CD8-positive, alpha-beta memory T cell (primary cell): ENCODE measurements around the gene NCOR1. TPM values are rescaled to one million over a fixed set of nuclear protein-coding genes. Genes with fewer than 3 reads are reported as not detected.

ENCODE experiments used
- CTCF ChIA-PET: fragments of 350-600 bp; sonication (Branson Sonifier 250); formaldehyde crosslinking; loops from one replicate; lab custom pipeline; 2021; ENCODE audit warnings: antibody characterized with exemption; lab: Charles Lee
- POLR2A ChIA-PET: fragments of 350-600 bp; sonication (Branson Sonifier 250); formaldehyde crosslinking; loops from one replicate; lab custom pipeline; 2021; ENCODE audit warnings: antibody characterized with exemption; lab: Charles Lee
- DNase-seq, 5 donors: peaks; one replicate each; pipeline versions ENCODE4 v3.0.0 to v3.0.0-alpha.2; 2020 to 2022; ENCODE audit warnings: mixed read lengths in 1 of 5
- H3K27ac ChIP-seq: one replicate; pipeline ENCODE4 v1.7.0; 2013; ENCODE audit warnings: low read depth, mild to moderate bottlenecking, low read length, moderate library complexity
- H3K27me3 ChIP-seq: 2 replicates; pipeline ENCODE4 v1.7.0; 2013; ENCODE audit warnings: low read length, mild to moderate bottlenecking; ENCODE audit not compliant: insufficient read depth, poor library complexity, severe bottlenecking
- H3K36me3 ChIP-seq: 2 replicates; pipeline ENCODE4 v1.7.0; 2013; ENCODE audit warnings: mild to moderate bottlenecking, low read length, moderate library complexity; ENCODE audit not compliant: insufficient read depth
- H3K4me1 ChIP-seq: 2 replicates; pipeline ENCODE4 v1.7.0; 2013; ENCODE audit warnings: mild to moderate bottlenecking, low read length, moderate library complexity; ENCODE audit not compliant: insufficient read depth
- H3K4me3 ChIP-seq: 2 replicates; pipeline ENCODE4 v1.7.0; 2013; ENCODE audit warnings: mild to moderate bottlenecking, low read length
- H3K9me3 ChIP-seq: 2 replicates; pipeline ENCODE4 v1.7.0; 2013; ENCODE audit warnings: mild to moderate bottlenecking, low read length
- H3K27ac Mint-ChIP-seq, 8 donors: one replicate each; pipeline ENCODE4 v1.8.0; 2020 to 2021; ENCODE audit warnings: mixed read lengths in 8 of 8, mild to moderate bottlenecking in 6 of 8, inconsistent platforms in 3 of 8, moderate library complexity in 3 of 8
- H3K27me3 Mint-ChIP-seq, 2 donors: one replicate each; pipeline ENCODE4 v1.8.0; 2020 to 2021; ENCODE audit warnings: mixed read lengths in 2 of 2, mild to moderate bottlenecking in 1 of 2, moderate library complexity in 1 of 2
- H3K36me3 Mint-ChIP-seq, 3 donors: one replicate each; pipeline ENCODE4 v1.8.0; 2020 to 2021; ENCODE audit warnings: mixed read lengths in 3 of 3, inconsistent platforms in 1 of 3, mild to moderate bottlenecking in 1 of 3
- H3K4me1 Mint-ChIP-seq, 3 donors: one replicate each; pipeline ENCODE4 v1.8.0; 2020 to 2021; ENCODE audit warnings: mixed read lengths in 3 of 3, inconsistent platforms in 1 of 3, mild to moderate bottlenecking in 1 of 3
- H3K4me3 Mint-ChIP-seq, 7 donors: one replicate each; pipeline ENCODE4 v1.8.0; 2020 to 2021; ENCODE audit warnings: mixed read lengths in 7 of 7, mild to moderate bottlenecking in 6 of 7, moderate library complexity in 4 of 7, inconsistent platforms in 2 of 7
- H3K9me3 Mint-ChIP-seq, 5 donors: one replicate each; pipeline ENCODE4 v1.8.0; 2020 to 2022; ENCODE audit warnings: mixed read lengths in 5 of 5, mild to moderate bottlenecking in 3 of 5, moderate library complexity in 2 of 5, inconsistent platforms in 1 of 5
- polyA plus RNA-seq: library from polyadenylated mRNA; unstranded; fragments of 300-500 nt; fragmentation: Illumina TruSeq; gene quantifications from one replicate; pipeline ENCODE4 v1.2.3, GENCODE V29; 2021
- total RNA-seq, 2 experiments: library from RNA; stranded (reverse); gene quantifications; one replicate each; pipeline ENCODE4 v1.2.3, GENCODE V29; 2021

Gene NCOR1
- total and polyA plus RNA-seq, 3 experiments from 2014 or later: 146 to 158 (median 147) TPM

DNA sequence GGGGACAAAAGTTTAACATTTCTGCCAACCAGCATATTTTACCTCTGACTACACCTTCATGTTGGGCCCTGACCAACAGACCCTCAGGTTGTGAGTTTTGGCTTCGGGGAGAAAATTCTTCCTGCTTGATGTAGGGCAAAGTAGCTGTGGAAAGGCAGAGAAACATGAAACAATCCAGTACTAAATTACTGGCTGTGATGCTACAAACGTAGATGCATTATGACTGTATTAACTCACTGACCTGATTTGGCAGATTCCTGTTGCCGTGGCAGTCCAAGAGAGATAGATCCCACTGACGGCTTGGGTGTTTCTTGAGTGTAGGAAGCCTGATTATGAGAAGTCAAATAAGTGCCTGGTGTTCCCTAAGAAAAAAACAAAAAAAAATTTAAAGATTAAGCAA is 135.0 kb downstream of the NCOR1 start:
- CTCF ChIA-PET: no interaction called here
- no peak overlapping the region for H3K27ac ChIP-seq
- no peak overlapping the region for H3K4me3 Mint-ChIP-seq
- no peak overlapping the region for H3K27ac Mint-ChIP-seq
- POLR2A ChIA-PET: no interaction called here
- no peaks in the 10 kb centered on the region for H3K9me3 ChIP-seq
- H3K36me3 Mint-ChIP-seq: peaks cover 5 to 81% (median 39%) of the 10 kb centered on the region in 3 donors
- no peaks in the 10 kb centered on the region for H3K27me3 ChIP-seq
- peaks cover 3% of the 10 kb centered on the region for H3K4me1 ChIP-seq
- H3K9me3 Mint-ChIP-seq: no peaks in the 10 kb centered on the region
- peaks cover 27% of the 10 kb centered on the region for H3K36me3 ChIP-seq
- H3K4me1 Mint-ChIP-seq: peaks cover 8 to 25% (median 20%) of the 10 kb centered on the region in 3 donors
- DNase-seq: no peak
- H3K27me3 Mint-ChIP-seq: no peaks in the 10 kb centered on the region
- H3K4me3 ChIP-seq: no peak overlapping the region

GRCh38 chr17:16075949-16076348 is 139.4 kb downstream of the NCOR1 start:
- Histone ChIP-seq H3K4me3 (no peak overlapping the region), H3K4me1 (no peaks in the 10 kb centered on the region), H3K27ac (no peak overlapping the region), H3K36me3 (peaks cover 44% of the 10 kb centered on the region), H3K9me3 (no peaks in the 10 kb centered on the region), H3K27me3 (no peaks in the 10 kb centered on the region)
- Mint-ChIP-seq H3K27me3 (no peaks in the 10 kb centered on the region), H3K4me1 (peaks cover 0 to 1% (median 0%) of the 10 kb centered on the region in 3 donors), H3K9me3 (no peaks in the 10 kb centered on the region), H3K4me3 (no peak overlapping the region), H3K36me3 (peaks cover 3 to 83% (median 31%) of the 10 kb centered on the region in 3 donors), H3K27ac (no peak overlapping the region)
- DNase-seq: no peak
- POLR2A ChIA-PET: no interaction called here
- CTCF ChIA-PET: no interaction called here

- peaks cover 0 to 1% (median 0%) of the 10 kb centered on the region in 3 donors for H3K4me1 Mint-ChIP-seq
- peaks cover 0 to 87% (median 33%) of the 10 kb centered on the region in 3 donors for H3K36me3 Mint-ChIP-seq
- no peak overlapping the region for H3K4me3 Mint-ChIP-seq
- ChIA-PET CTCF (no interaction called here), POLR2A (no interaction called here)
- Histone ChIP-seq H3K27ac (no peak overlapping the region), H3K27me3 (no peaks in the 10 kb centered on the region), H3K4me3 (no peak overlapping the region), H3K9me3 (no peaks in the 10 kb centered on the region), H3K36me3 (peaks cover 47% of the 10 kb centered on the region), H3K4me1 (no peaks in the 10 kb centered on the region)
- no peaks in the 10 kb centered on the region for H3K9me3 Mint-ChIP-seq
- H3K27me3 Mint-ChIP-seq: no peaks in the 10 kb centered on the region
- no peak for DNase-seq
- H3K27ac Mint-ChIP-seq: peak overlapping the region in 1 of 8 donors; percentile 43
These were observed 140.9 kb downstream of the NCOR1 start for GRCh38 chr17:16074423-16074822.

DNA sequence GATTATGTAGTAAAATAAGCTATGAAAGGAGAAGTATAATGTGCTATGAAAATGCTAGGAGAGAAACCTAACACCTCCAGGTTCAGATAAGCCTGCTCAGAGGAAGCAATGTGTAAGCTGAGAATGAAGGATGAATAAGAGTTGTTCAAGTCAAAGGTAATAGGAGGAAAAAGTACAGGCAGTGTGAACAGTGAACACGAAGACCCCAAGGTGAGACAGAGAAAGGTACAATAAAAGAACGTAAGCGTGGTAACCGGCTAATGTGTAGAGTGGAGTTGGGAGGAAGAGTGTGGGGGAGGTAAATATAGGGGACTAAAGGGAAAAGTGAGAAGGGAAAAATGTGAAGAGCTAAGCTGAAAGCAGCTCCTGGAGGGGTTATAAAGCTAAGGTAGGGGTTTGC is 141.5 kb downstream of the NCOR1 start:
- Mint-ChIP-seq H3K27ac (peak overlapping the region in 2 of 8 donors; percentile 33 to 68), H3K27me3 (no peaks in the 10 kb centered on the region), H3K36me3 (peaks cover 0 to 87% (median 31%) of the 10 kb centered on the region in 3 donors), H3K9me3 (no peaks in the 10 kb centered on the region), H3K4me1 (peaks cover 0 to 3% (median 1%) of the 10 kb centered on the region in 3 donors), H3K4me3 (no peak overlapping the region)
- H3K27ac ChIP-seq: no peak overlapping the region
- CTCF ChIA-PET: no interaction called here
- POLR2A ChIA-PET: no interaction called here
- H3K4me3 ChIP-seq: no peak overlapping the region
- DNase-seq: no peak
- no peaks in the 10 kb centered on the region for H3K9me3 ChIP-seq
- H3K4me1 ChIP-seq: no peaks in the 10 kb centered on the region
- H3K36me3 ChIP-seq: peaks cover 44% of the 10 kb centered on the region
- H3K27me3 ChIP-seq: no peaks in the 10 kb centered on the region

DNA sequence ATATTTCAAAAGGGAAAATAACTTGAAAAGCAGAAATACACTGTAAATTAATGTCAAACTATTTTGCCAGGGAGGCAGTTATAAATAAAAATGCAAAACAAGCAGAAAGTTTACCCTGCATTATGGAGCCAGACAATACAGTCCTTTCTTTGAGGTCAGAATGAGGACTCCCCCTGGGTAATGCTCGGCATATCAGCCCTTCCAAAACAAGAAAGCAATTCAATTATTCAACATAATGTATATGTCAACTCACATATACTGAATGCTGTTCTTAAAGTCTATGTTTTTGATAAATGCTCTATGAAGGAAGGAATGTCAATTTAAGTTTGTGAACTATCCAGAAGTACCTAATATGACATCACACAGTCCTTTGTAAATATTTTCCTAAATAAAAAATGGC is 143.3 kb downstream of the NCOR1 start:
- DNase-seq: no peak
- no peaks in the 10 kb centered on the region for H3K27me3 ChIP-seq
- no peak overlapping the region for H3K27ac ChIP-seq
- peaks cover 0 to 3% (median 1%) of the 10 kb centered on the region in 3 donors for H3K4me1 Mint-ChIP-seq
- POLR2A ChIA-PET: no interaction called here
- H3K4me3 ChIP-seq: no peak overlapping the region
- H3K4me3 Mint-ChIP-seq: no peak overlapping the region
- H3K36me3 ChIP-seq: peaks cover 47% of the 10 kb centered on the region
- H3K4me1 ChIP-seq: no peaks in the 10 kb centered on the region
- no peaks in the 10 kb centered on the region for H3K9me3 Mint-ChIP-seq
- H3K27me3 Mint-ChIP-seq: no peaks in the 10 kb centered on the region
- peaks cover 0 to 90% (median 39%) of the 10 kb centered on the region in 3 donors for H3K36me3 Mint-ChIP-seq
- no peaks in the 10 kb centered on the region for H3K9me3 ChIP-seq
- peak overlapping the region in 1 of 8 donors; percentile 12 for H3K27ac Mint-ChIP-seq
- CTCF ChIA-PET: no interaction called here

DNA sequence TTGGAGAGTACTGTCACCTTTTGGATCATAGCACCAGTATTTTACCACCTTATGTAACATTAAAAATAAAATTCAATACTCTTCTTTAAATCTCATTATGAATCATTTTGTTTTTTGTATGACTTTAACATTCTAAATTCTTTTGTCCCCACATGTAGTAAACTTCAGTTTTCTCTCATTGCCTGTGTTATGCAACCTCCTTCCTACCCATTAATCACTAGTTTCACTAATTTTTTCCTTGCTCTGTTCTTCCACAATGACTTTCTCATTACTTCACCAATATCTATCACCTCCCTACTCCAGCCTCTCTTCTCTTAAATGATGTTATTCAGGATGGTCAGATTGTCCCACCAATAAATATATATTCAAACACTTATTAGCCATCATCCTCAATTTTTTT is 147.0 kb downstream of the NCOR1 start:
- H3K4me3 Mint-ChIP-seq: no peak overlapping the region
- peaks cover 0 to 95% (median 36%) of the 10 kb centered on the region in 3 donors for H3K36me3 Mint-ChIP-seq
- POLR2A ChIA-PET: no interaction called here

GRCh38 chr17:16066125-16066524 is 149.2 kb downstream of the NCOR1 start:
- POLR2A ChIA-PET: no interaction called here
- Mint-ChIP-seq H3K27me3 (no peaks in the 10 kb centered on the region), H3K4me3 (no peak overlapping the region), H3K27ac (peak overlapping the region in 2 of 8 donors; percentile 3 to 25), H3K4me1 (peaks cover 0 to 3% (median 0%) of the 10 kb centered on the region in 3 donors), H3K9me3 (no peaks in the 10 kb centered on the region), H3K36me3 (peaks cover 0 to 94% (median 45%) of the 10 kb centered on the region in 3 donors)
- H3K4me3 ChIP-seq: no peak overlapping the region
- CTCF ChIA-PET: interaction anchor here (1.1 kb wide), 1 partner anchor 13 kb away, joined by 3 read pairs; no protein-coding TSS in a partner anchor
- no peaks in the 10 kb centered on the region for H3K27me3 ChIP-seq
- H3K9me3 ChIP-seq: no peaks in the 10 kb centered on the region
- H3K27ac ChIP-seq: no peak overlapping the region
- no peak for DNase-seq
- H3K4me1 ChIP-seq: no peaks in the 10 kb centered on the region
- peaks cover 54% of the 10 kb centered on the region for H3K36me3 ChIP-seq

More for the DNA sequence above, 147.0 kb downstream of the NCOR1 start:
- H3K4me3 ChIP-seq: no peak overlapping the region
- no peaks in the 10 kb centered on the region for H3K9me3 Mint-ChIP-seq
- peaks cover 0 to 3% (median 0%) of the 10 kb centered on the region in 3 donors for H3K4me1 Mint-ChIP-seq
- H3K27ac Mint-ChIP-seq: peak overlapping the region in 3 of 8 donors; percentile 29 to 76 (median 48)
- no peaks in the 10 kb centered on the region for H3K27me3 ChIP-seq
- H3K9me3 ChIP-seq: no peaks in the 10 kb centered on the region
- no peak overlapping the region for H3K27ac ChIP-seq
- H3K4me1 ChIP-seq: no peaks in the 10 kb centered on the region
- peaks cover 47% of the 10 kb centered on the region for H3K36me3 ChIP-seq
- H3K27me3 Mint-ChIP-seq: no peaks in the 10 kb centered on the region
- CTCF ChIA-PET: no interaction called here
- DNase-seq: no peak

DNA sequence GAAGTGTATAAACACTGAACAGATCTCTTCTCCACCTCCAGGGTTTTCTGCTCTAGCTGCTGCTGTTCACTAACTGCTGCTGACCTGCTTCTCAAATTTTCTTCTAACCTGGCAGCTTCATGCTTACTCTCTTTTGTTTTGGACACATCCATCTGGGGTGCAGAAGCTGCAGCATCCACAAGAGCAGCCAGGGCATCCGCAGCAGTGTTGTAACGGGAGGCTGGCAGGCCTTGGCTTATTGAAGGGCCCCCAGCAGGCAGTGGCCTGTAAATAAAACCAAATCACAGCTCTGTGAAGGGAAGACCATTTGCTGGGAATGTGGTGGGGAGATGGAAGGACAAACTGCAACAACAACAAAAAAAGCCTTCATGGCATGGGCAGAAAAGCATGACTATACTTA is 153.7 kb downstream of the NCOR1 start:
- no peaks in the 10 kb centered on the region for H3K4me1 ChIP-seq
- H3K9me3 ChIP-seq: no peaks in the 10 kb centered on the region
- ChIA-PET POLR2A (no interaction called here), CTCF (no interaction called here)
- Mint-ChIP-seq H3K4me1 (peaks cover 0 to 2% (median 0%) of the 10 kb centered on the region in 3 donors), H3K27me3 (no peaks in the 10 kb centered on the region), H3K27ac (peak overlapping the region in 3 of 8 donors; percentile 7 to 33 (median 13)), H3K4me3 (no peak overlapping the region), H3K9me3 (no peaks in the 10 kb centered on the region), H3K36me3 (peaks cover 0 to 92% (median 29%) of the 10 kb centered on the region in 3 donors)
- no peaks in the 10 kb centered on the region for H3K27me3 ChIP-seq
- H3K4me3 ChIP-seq: no peak overlapping the region
- peaks cover 45% of the 10 kb centered on the region for H3K36me3 ChIP-seq
- no peak for DNase-seq
- no peak overlapping the region for H3K27ac ChIP-seq
